ENCODE measurements around the gene ANO2.

GRCh38 chr12:5787828-5788227 is 157.2 kb downstream of the ANO2 start:
- no peak for TF ChIP-seq CTCF (IDR thresholded peaks at IDR 0.05)
- TF ChIP-seq POLR2A (IDR thresholded peaks at IDR 0.05; ENCODE audit: low read depth): no peak
- no peak for TF ChIP-seq POLR2AphosphoS5 (IDR thresholded peaks at IDR 0.05)
- no peak for TF ChIP-seq EP300 (IDR thresholded peaks at IDR 0.05)
